Neural progenitor cell (in vitro differentiated cells): ENCODE results near the gene NUDT4. TPM values are rescaled to one million over a fixed set of nuclear protein-coding genes. Genes with fewer than 3 reads are reported as not detected.

ENCODE experiments used
- DNase-seq: peaks from one replicate; pipeline ENCODE4 v3.0.0-alpha.2; 2016; ENCODE audit warnings: low spot score
- H2AFZ ChIP-seq: fragments of 200-600 bp; sonication (generic); replicated peaks from 2 replicates; pipeline ENCODE4 v1.6.1; 2016; ENCODE audit warnings: antibody characterized with exemption
- H3F3A ChIP-seq: fragments of 200-600 bp; sonication (generic); 2 replicates; pipeline ENCODE4 v1.6.1; 2016; ENCODE audit warnings: antibody characterized with exemption, low read depth
- H3K27ac ChIP-seq: fragments of 200-600 bp; sonication (generic); 2 replicates; pipeline ENCODE4 v1.5.1; 2016; ENCODE audit warnings: mild to moderate bottlenecking
- H3K27me3 ChIP-seq: fragments of 200-600 bp; sonication (generic); 2 replicates; pipeline ENCODE4 v1.6.1; 2016; ENCODE audit warnings: mild to moderate bottlenecking, moderate library complexity
- H3K36me3 ChIP-seq: fragments of 200-600 bp; sonication (generic); 2 replicates; pipeline ENCODE4 v1.5.1; 2016
- H3K4me1 ChIP-seq: fragments of 200-600 bp; sonication (generic); 2 replicates; pipeline ENCODE4 v1.6.1; 2016; ENCODE audit warnings: mixed run types
- H3K4me2 ChIP-seq: fragments of 200-600 bp; sonication (generic); 2 replicates; pipeline ENCODE4 v1.6.1; 2016
- H3K4me3 ChIP-seq: fragments of 200-600 bp; sonication (generic); 2 replicates; pipeline ENCODE4 v1.5.1; 2016
- H3K79me2 ChIP-seq: fragments of 200-600 bp; sonication (generic); 2 replicates; pipeline ENCODE4 v1.6.1; 2016; ENCODE audit warnings: low read depth
- H3K9ac ChIP-seq: fragments of 200-600 bp; sonication (generic); 2 replicates; pipeline ENCODE4 v1.6.1; 2016
- H3K9me3 ChIP-seq: fragments of 200-600 bp; sonication (generic); 2 replicates; pipeline ENCODE4 v1.5.1; 2016; ENCODE audit warnings: low read depth
- H4K20me1 ChIP-seq: fragments of 200-600 bp; sonication (generic); 2 replicates; pipeline ENCODE4 v1.6.1; 2016; ENCODE audit warnings: low read depth
- H3K27ac Mint-ChIP-seq: 3 replicates; pipeline ENCODE4 v1.8.0; 2021; ENCODE audit warnings: mixed read lengths
- H3K27me3 Mint-ChIP-seq: 2 replicates; pipeline ENCODE4 v1.8.0; 2022; ENCODE audit warnings: low read depth, mild to moderate bottlenecking, inconsistent platforms, moderate library complexity, mixed read lengths; ENCODE audit not compliant: insufficient read depth
- H3K36me3 Mint-ChIP-seq: 3 replicates; pipeline ENCODE4 v1.8.0; 2021; ENCODE audit warnings: mixed read lengths
- H3K4me1 Mint-ChIP-seq: 3 replicates; pipeline ENCODE4 v1.8.0; 2021; ENCODE audit warnings: mixed read lengths
- H3K4me3 Mint-ChIP-seq: 3 replicates; pipeline ENCODE4 v1.8.0; 2021; ENCODE audit warnings: mild to moderate bottlenecking, moderate library complexity, mixed read lengths
- H3K9me3 Mint-ChIP-seq: 3 replicates; pipeline ENCODE4 v1.8.0; 2020; ENCODE audit warnings: mixed read lengths
- CTCF ChIP-seq: fragments of 200-600 bp; sonication (generic); IDR thresholded peaks from 2 replicates; pipeline ENCODE4 v1.5.1; 2017; ENCODE audit warnings: antibody characterized with exemption, mild to moderate bottlenecking
- EZH2 ChIP-seq: fragments of 200-600 bp; sonication (generic); IDR thresholded peaks from 2 replicates; pipeline ENCODE4 v1.6.1; 2017; ENCODE audit warnings: antibody characterized with exemption, mild to moderate bottlenecking, moderate library complexity
- EZH2phosphoT487 ChIP-seq: fragments of 200-600 bp; sonication (generic); IDR thresholded peaks from 2 replicates; pipeline ENCODE4 v1.6.1; 2017; ENCODE audit warnings: antibody characterized with exemption
- total RNA-seq: library from RNA; depleted of rRNA; stranded (reverse); fragments of >200 nt; gene quantifications from 2 replicates; pipeline ENCODE4 v1.2.3, GENCODE V29; 2015; ENCODE audit warnings: low replicate concordance

The NUDT4 gene
- total RNA-seq, 1 donor from 2014 or later: 89.8 TPM

- Mint-ChIP-seq H3K4me1 (no peaks in the 10 kb centered on the region), H3K9me3 (no peaks in the 10 kb centered on the region), H3K36me3 (no peaks in the 10 kb centered on the region), H3K27ac (no peak overlapping the region), H3K27me3 (no peaks in the 10 kb centered on the region), H3K4me3 (no peak overlapping the region)
- Histone ChIP-seq H3F3A (no peaks in the 10 kb centered on the region), H3K9me3 (no peaks in the 10 kb centered on the region), H2AFZ (no peak overlapping the region), H3K27ac (no peak overlapping the region), H3K4me1 (no peaks in the 10 kb centered on the region), H3K4me2 (no peak overlapping the region), H4K20me1 (no peaks in the 10 kb centered on the region), H3K27me3 (no peaks in the 10 kb centered on the region), H3K9ac (no peak overlapping the region), H3K36me3 (no peaks in the 10 kb centered on the region), H3K79me2 (no peaks in the 10 kb centered on the region), H3K4me3 (no peak overlapping the region)
- no peak for DNase-seq
- TF ChIP-seq EZH2 (no peak), CTCF (no peak), EZH2phosphoT487 (no peak)
These were observed 11.9 kb upstream of the NUDT4 start for GRCh38 chr12:93365616-93366405.

GRCh38 chr12:93366422-93366821, 11.3 kb upstream of the NUDT4 start:
- no peak overlapping the region for H3K4me2 ChIP-seq

GRCh38 chr12:93368766-93369165, 9.0 kb upstream of the NUDT4 start:
- Histone ChIP-seq H3K27ac (no peak overlapping the region), H3K4me2 (no peak overlapping the region), H3K36me3 (no peaks in the 10 kb centered on the region), H3K4me1 (peaks cover 7% of the 10 kb centered on the region), H3K9ac (no peak overlapping the region), H2AFZ (no peak overlapping the region), H3F3A (peaks cover 2% of the 10 kb centered on the region), H3K9me3 (no peaks in the 10 kb centered on the region), H3K27me3 (no peaks in the 10 kb centered on the region), H3K79me2 (no peaks in the 10 kb centered on the region), H4K20me1 (no peaks in the 10 kb centered on the region), H3K4me3 (no peak overlapping the region)
- peaks cover 5% of the 10 kb centered on the region for H3K4me1 Mint-ChIP-seq
- no peak for DNase-seq
- no peak overlapping the region for H3K4me3 Mint-ChIP-seq
- no peak for TF ChIP-seq EZH2phosphoT487
- no peak for TF ChIP-seq CTCF
- TF ChIP-seq EZH2: no peak
- H3K27me3 Mint-ChIP-seq: no peaks in the 10 kb centered on the region
- no peaks in the 10 kb centered on the region for H3K36me3 Mint-ChIP-seq
- no peaks in the 10 kb centered on the region for H3K9me3 Mint-ChIP-seq
- H3K27ac Mint-ChIP-seq: no peak overlapping the region

More at GRCh38 chr12:93366422-93366821, 11.3 kb upstream of the NUDT4 start:
- Mint-ChIP-seq H3K9me3 (no peaks in the 10 kb centered on the region), H3K4me3 (no peak overlapping the region), H3K27ac (no peak overlapping the region), H3K36me3 (no peaks in the 10 kb centered on the region), H3K27me3 (no peaks in the 10 kb centered on the region), H3K4me1 (no peaks in the 10 kb centered on the region)
- H2AFZ ChIP-seq: no peak overlapping the region
- H3F3A ChIP-seq: no peaks in the 10 kb centered on the region
- no peaks in the 10 kb centered on the region for H3K9me3 ChIP-seq
- H4K20me1 ChIP-seq: no peaks in the 10 kb centered on the region
- no peak overlapping the region for H3K9ac ChIP-seq
- H3K27ac ChIP-seq: no peak overlapping the region
- H3K4me1 ChIP-seq: no peaks in the 10 kb centered on the region
- DNase-seq: no peak
- TF ChIP-seq EZH2 (no peak), CTCF (no peak), EZH2phosphoT487 (no peak)
- H3K27me3 ChIP-seq: no peaks in the 10 kb centered on the region
- no peaks in the 10 kb centered on the region for H3K79me2 ChIP-seq
- H3K36me3 ChIP-seq: no peaks in the 10 kb centered on the region
- no peak overlapping the region for H3K4me3 ChIP-seq
